GM21825 (cell line): Measurements from ENCODE around the gene ATG4D.
"Not testable (repeated sequence)": the region's sequence is repeated elsewhere in the genome, so short reads cannot be mapped to it uniquely, and the experiment has no call there.

Experiments used
- ATAC-seq: cut with Tn5 transposase; IDR thresholded peaks from one replicate; pipeline ENCODE4 v1.9.1; 2021; ENCODE audit warnings: mild to moderate bottlenecking, moderate library complexity; ENCODE audit not compliant: unreplicated experiment

The ATG4D gene

GRCh38 chr19:10518444-10519361 is 25.0 kb upstream of the ATG4D start:
- ATAC-seq = no peak

GRCh38 chr19:10519421-10519820 is 24.3 kb upstream of the ATG4D start:
- no peak for ATAC-seq

GRCh38 chr19:10520652-10521318 is 22.9 kb upstream of the ATG4D start:
- ATAC-seq = no peak

GRCh38 chr19:10521461-10522171 is 22.1 kb upstream of the ATG4D start:
- ATAC-seq = no peak

- no peak for ATAC-seq
These were observed 20.5 kb upstream of the ATG4D start for GRCh38 chr19:10523135-10523636.

GRCh38 chr19:10525636-10526035 is 18.1 kb upstream of the ATG4D start:
- ATAC-seq = no peak

- ATAC-seq = not testable (repeated sequence)
These were observed 16.8 kb upstream of the ATG4D start for GRCh38 chr19:10526887-10527286.

- no peak for ATAC-seq
These were observed 11.2 kb upstream of the ATG4D start for GRCh38 chr19:10532457-10532856.

- no peak for ATAC-seq
These were observed 9.9 kb upstream of the ATG4D start for GRCh38 chr19:10533646-10534386.

GRCh38 chr19:10535613-10536012 is 8.1 kb upstream of the ATG4D start:
- no peak for ATAC-seq

- no peak for ATAC-seq
These were observed 6.0 kb upstream of the ATG4D start for GRCh38 chr19:10537668-10538067.

GRCh38 chr19:10538204-10538983 is 5.3 kb upstream of the ATG4D start:
- no peak for ATAC-seq

- ATAC-seq = not testable (repeated sequence)
These were observed 4.7 kb upstream of the ATG4D start for GRCh38 chr19:10539016-10539415.

GRCh38 chr19:10543059-10543419 is 665 bp upstream of the ATG4D start:
- ATAC-seq = no peak

- no peak for ATAC-seq
These were observed 593 bp downstream of the ATG4D start for GRCh38 chr19:10544242-10544752.

- no peak for ATAC-seq
These were observed 1.1 kb downstream of the ATG4D start for GRCh38 chr19:10544753-10545251.

- no peak for ATAC-seq
These were observed 3.1 kb downstream of the ATG4D start for GRCh38 chr19:10546817-10547216.

- no peak for ATAC-seq
These were observed 5.1 kb downstream of the ATG4D start for GRCh38 chr19:10548746-10549276.

- ATAC-seq = no peak
These were observed 6.0 kb downstream of the ATG4D start for GRCh38 chr19:10549733-10550132.
